Measurements from ENCODE around the gene SPATA12. TPM values are rescaled to one million over a fixed set of nuclear protein-coding genes. Genes with fewer than 3 reads are reported as not detected.
A peak's percentile ranks its signal among the peaks of the same experiment; 100 is the strongest.

Gene SPATA12
- total and polyA plus RNA-seq, 2 experiments from 2014 or later = 0.10 to 0.65 TPM

- H3K9me3 Mint-ChIP-seq = no peaks in the 10 kb centered on the region
- Histone ChIP-seq H4K20me1 (replicated peaks; ENCODE audit: insufficient read depth) (no peaks in the 10 kb centered on the region; the same call in 1 of the 2 replicates), H3K27me3 (ENCODE audit: insufficient read depth) (no peaks in the 10 kb centered on the region), H3K36me3 (ENCODE audit: insufficient read depth) (no peaks in the 10 kb centered on the region), H3K27ac (ENCODE audit: low read depth) (0 out of 2 replicates have a peak overlapping the region, but pooled peaks have one; percentile 72), H3F3A (replicated peaks; ENCODE audit: low read depth) (0 out of 2 replicates have a peak, but pooled peaks cover 2% of the 10 kb centered on the region), H3K4me2 (no peak overlapping the region), H3K79me2 (replicated peaks; ENCODE audit: insufficient read depth) (no peaks in the 10 kb centered on the region; the same call in 1 of the 2 replicates), H3K9me2 (ENCODE audit: insufficient read depth) (no peaks in the 10 kb centered on the region), H3K4me1 (ENCODE audit: insufficient read depth) (peaks cover 22% of the 10 kb centered on the region), H2AFZ (no peak overlapping the region), H3K4me3 (no peak overlapping the region)
- H3K4me1 Mint-ChIP-seq = peaks cover 31% of the 10 kb centered on the region
- TF ChIP-seq JUNB (IDR thresholded peaks at IDR 0.05; ENCODE audit: unreplicated experiment) (no peak), REST (IDR thresholded peaks at IDR 0.05; ENCODE audit: unreplicated experiment) (no peak), POLR2AphosphoS5 (IDR thresholded peaks at IDR 0.05; ENCODE audit: low read depth) (no peak), EZH2phosphoT487 (IDR thresholded peaks at IDR 0.05; ENCODE audit: unreplicated experiment) (no peak), ZNF462 (CRISPR knock-in tag; IDR thresholded peaks at IDR 0.05) (no peak), ZNF114 (CRISPR knock-in tag; IDR thresholded peaks at IDR 0.05) (no peak), CREB1 (CRISPR knock-in tag; IDR thresholded peaks at IDR 0.05; ENCODE audit: low read depth) (no peak), ETS1 (IDR thresholded peaks at IDR 0.05) (no peak), CTCF (conservative IDR thresholded peaks at IDR 0.05; ENCODE audit: low read depth in 2 of 2) (no peak), EZH2 (IDR thresholded peaks at IDR 0.05; ENCODE audit: low read depth, unreplicated experiment) (no peak), ZNF331 (CRISPR knock-in tag; IDR thresholded peaks at IDR 0.05; ENCODE audit: low read depth) (no peak), NANOG (IDR thresholded peaks at IDR 0.05; ENCODE audit: borderline replicate concordance) (no peak), STAT1 (IDR thresholded peaks at IDR 0.05; ENCODE audit: unreplicated experiment) (no peak)
- ATAC-seq (no peak), DNase-seq (ENCODE audit: low spot score) (no peak)
- H3K4me3 Mint-ChIP-seq = no peak overlapping the region; the same call in 2 of the 3 replicates
- H3K36me3 Mint-ChIP-seq (ENCODE audit: low read depth) = no peaks in the 10 kb centered on the region; the same call in 2 of the 3 replicates
- peaks cover 3% of the 10 kb centered on the region for H3K27me3 Mint-ChIP-seq (ENCODE audit: insufficient read depth, low read depth, poor library complexity)
- H3K27ac Mint-ChIP-seq = no peak overlapping the region
Measured at GRCh38 chr3:57063032-57063431, 2.6 kb downstream of the SPATA12 start.

Data from GM23338 (cell line).